HG03432 (cell line): ENCODE results near the gene FHL2.
"Not testable (repeated sequence)": the region's sequence is repeated elsewhere in the genome, so short reads cannot be mapped to it uniquely, and the experiment has no call there.

ENCODE experiments used
- ATAC-seq: cut with Tn5 transposase; IDR thresholded peaks from one replicate; pipeline ENCODE4 v1.9.1; 2021; ENCODE audit warnings: mild to moderate bottlenecking, moderate library complexity; ENCODE audit not compliant: unreplicated experiment

FHL2 gene

GRCh38 chr2:105424836-105425235 lies 26.0 kb upstream of the FHL2 start:
- not testable (repeated sequence) for ATAC-seq

GRCh38 chr2:105422801-105423200 lies 23.9 kb upstream of the FHL2 start:
- ATAC-seq = no peak

- ATAC-seq = no peak
These were observed 22.2 kb upstream of the FHL2 start for GRCh38 chr2:105421053-105421452.

- ATAC-seq = no peak
These were observed 19.7 kb upstream of the FHL2 start for GRCh38 chr2:105418522-105418921.

GRCh38 chr2:105417857-105418436 lies 19.1 kb upstream of the FHL2 start:
- peak; percentile 61 for ATAC-seq

GRCh38 chr2:105416156-105416555 lies 17.3 kb upstream of the FHL2 start:
- no peak for ATAC-seq

- ATAC-seq = no peak
These were observed 16.2 kb upstream of the FHL2 start for GRCh38 chr2:105415007-105415406.

DNA sequence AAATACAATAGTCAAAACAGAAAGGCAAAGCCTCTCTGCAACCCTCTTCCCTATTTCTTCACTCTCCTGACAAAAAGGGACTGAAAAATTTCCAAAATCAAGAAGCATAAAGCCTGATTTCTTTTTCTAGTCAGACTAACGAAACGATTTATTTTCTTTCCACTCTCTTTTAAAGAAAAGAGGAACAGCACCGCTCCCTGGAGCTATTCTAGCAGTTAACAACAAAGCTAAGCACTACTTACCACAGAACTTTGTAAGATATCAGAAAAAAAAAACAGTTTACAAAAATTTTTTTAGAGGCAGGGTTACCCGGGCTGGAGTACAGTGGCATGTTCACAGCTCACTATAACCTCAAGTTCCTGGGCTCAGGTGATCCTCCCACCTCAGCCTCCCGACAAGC lies 14.4 kb upstream of the FHL2 start:
- ATAC-seq = no peak

- ATAC-seq = no peak
These were observed 13.7 kb upstream of the FHL2 start for GRCh38 chr2:105412584-105412983.

DNA sequence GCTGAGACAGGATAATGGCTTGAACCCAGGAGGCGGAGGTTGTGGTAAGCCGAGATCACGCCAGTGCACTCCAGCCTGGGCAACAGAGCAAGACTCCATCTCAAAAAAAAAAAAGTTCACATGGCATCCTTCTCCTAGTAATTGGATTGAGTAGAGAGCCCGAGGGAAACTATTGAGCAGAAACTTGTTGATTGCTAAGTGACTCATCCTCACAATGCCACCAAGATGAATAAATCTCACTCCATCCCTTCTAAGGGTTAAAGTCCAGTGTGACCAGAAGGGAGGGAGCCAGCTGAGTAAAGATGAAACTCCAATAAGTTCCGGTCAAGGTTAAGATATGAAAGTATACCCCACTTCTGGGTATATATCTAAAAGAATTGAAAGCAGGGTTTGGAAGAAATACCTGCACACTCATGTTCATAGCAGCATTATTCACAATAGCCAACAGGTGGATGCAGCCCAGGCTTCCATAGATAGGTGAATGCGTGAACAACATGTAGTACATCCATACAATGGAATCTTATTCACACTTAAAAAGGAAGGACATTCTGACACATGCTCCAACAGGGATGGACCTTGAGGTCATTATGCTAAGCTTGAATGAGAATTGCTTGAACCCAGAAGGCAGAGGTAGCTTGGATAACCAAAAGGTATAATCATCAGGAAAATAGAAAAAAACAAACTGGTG lies 13.0 kb upstream of the FHL2 start:
- peak; percentile 77 for ATAC-seq

DNA sequence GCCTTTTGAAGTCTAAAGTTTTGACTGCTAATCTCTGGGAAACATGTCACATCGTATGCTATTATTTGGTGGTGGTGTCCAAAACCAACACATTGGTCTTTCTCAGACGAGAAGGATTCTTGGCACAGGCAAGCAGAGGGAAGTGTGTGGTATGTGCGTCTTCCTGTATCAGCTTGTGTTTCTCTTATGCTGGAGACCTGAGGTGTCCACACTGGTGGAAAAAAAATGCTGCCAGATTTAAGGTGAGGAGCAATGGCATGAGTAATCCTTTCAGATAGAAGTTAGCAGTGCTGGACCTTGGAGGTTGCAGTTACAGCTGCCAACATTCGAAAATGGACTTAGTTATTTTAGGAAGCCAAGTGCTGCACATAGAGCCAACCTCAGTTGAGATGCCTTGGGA lies 11.7 kb upstream of the FHL2 start:
- no peak for ATAC-seq

- ATAC-seq = no peak
These were observed 10.9 kb upstream of the FHL2 start for GRCh38 chr2:105409717-105410116.

DNA sequence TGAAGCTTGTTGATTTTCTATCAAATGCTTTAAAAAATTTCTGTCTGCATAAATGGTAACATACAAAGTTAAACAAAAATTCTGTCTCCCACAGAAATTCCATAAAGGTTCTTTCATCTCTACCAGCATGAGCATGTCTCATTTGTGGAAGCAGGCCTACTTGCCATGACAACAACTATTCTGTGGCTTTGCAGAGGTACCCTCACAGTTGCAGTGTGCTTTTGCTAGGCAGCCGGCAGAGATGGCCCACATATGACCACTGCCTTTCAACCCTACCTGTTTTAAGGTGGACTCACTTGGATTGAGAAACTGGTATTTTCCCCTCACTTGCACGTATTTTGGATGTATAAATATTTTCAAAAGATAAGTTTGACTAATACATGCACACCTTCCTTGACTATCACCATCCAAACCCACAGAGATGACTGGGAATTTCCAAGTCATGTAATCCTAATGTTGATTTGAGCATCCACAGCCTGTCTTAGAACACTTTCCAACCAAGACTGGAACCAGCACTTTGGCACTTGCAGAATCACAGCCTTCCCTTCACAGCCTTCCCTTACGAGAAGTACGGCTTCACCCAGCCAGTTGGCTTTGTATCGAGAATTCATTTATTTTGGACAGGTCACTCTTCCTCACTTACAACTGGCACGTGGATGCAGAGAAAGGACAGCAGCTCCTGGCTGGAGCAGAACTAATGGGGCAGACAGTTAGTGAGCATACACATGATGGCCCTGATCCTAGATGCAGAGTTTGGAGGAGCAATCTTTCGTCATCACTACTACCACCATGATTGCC lies 9.3 kb upstream of the FHL2 start:
- ATAC-seq = no peak

DNA sequence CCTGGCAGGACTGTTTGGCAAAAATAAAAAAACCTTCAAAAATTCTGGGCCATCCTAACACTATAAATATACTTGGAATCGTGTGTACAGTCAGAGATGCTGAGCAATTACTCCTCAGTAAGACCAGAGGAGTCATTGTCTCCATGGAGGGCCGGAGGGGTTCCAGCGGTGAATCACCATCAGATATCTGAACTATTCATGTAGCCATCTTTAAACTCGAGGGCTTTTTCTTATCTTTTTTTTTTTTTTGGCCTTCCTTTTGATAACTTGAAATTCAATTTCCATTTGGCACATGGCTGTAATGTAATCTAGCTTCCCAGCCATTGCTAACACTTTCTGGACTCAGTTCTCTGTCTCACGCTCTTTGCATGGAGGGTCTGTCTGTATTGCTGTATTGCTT lies 7.4 kb upstream of the FHL2 start:
- no peak for ATAC-seq

GRCh38 chr2:105405291-105405690 lies 6.4 kb upstream of the FHL2 start:
- no peak for ATAC-seq

DNA sequence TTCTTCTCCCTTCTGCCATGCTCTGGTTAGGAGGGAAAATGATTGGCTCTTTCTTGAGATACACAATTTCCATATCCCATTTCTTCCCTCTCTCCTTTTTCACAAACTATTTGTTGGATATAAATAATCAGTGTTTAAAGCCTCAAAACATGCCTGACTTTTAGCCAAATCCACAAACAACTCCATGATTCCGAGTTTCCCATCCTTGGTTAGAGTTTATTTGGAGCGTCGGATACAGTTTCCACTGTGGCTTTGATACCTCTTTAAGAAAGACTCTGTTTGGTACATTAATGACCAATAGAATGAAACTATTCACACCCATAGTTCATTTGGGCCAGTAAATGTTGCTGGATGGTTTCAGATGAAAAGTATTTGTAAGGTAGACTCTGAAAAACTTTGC lies 5.9 kb upstream of the FHL2 start:
- ATAC-seq = no peak

DNA sequence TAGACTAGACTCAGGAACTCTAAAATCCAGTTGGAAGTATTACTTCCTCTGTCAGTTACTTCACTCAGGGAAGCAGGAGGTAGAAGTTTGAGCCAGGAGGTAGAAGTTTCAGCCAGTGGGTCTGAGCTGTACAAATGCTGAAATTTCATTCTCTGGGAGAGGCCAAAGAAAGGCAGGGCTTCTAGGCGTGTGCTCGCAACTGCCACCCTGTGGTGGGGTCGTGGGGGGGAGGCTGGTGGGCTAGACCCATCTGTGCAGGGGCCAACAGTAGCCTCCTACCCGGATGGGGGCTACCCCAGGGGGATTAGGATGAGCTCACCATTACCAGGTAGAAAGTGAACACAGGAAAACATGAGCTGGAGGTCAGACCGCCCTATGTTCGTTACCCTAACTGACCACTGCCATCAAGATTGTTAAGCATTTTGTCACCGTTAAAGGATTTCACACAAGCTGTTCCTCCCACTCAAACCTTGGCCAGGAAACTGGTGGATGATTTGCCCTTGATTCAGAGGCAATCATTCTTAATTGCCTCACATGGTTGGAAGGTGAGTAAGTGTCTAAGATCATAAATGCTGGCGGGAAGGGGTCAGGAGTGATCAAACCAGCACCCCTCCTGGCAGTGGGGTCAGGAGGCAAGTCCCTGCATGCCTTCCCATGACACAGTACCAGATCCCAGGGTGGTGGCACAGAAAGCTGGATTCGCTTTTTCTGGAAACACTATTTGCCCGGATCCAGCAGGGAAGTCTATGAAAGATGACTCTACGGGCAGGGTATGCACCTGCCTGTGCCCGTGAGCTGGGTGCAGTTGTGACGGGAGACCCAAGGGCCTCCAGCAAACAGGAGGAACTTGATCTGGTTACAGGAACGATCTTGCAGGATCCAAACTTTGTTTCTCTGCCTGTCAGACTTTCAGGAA lies 5.2 kb upstream of the FHL2 start:
- no peak for ATAC-seq

GRCh38 chr2:105403241-105403782 lies 4.5 kb upstream of the FHL2 start:
- no peak for ATAC-seq

- no peak for ATAC-seq
These were observed 4.0 kb upstream of the FHL2 start for GRCh38 chr2:105402809-105403208.

- no peak for ATAC-seq
These were observed 3.0 kb upstream of the FHL2 start for GRCh38 chr2:105401867-105402266.

GRCh38 chr2:105400138-105400540 lies 1.3 kb upstream of the FHL2 start:
- no peak for ATAC-seq
